NAMALWA (cell line): Measurements from ENCODE around the gene LAMA1.

Experiments used
- DNase-seq: peaks from one replicate; pipeline ENCODE4 v3.0.0-alpha.2; 2015; ENCODE audit warnings: low spot score

The LAMA1 gene

DNA sequence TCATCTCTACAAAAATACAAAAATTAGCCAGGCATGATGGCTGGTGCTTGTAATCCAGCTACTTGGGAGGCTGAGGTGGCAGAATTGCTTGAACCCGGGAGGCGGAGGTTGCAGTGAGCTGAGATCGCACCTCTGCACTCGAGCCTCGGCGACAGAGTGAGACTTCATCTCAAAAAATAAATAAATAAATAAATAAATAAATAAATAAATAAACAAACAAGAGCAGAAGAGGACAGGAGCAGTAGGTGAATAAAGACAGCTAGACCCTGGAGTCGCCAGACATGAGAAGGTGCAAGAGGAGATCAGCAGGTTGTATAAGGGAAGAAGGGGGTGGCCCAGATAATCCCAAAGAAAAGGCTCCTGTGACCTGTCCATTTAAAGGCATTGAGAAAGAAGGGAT lies 12.3 kb downstream of the LAMA1 start:
- DNase-seq = no peak

DNA sequence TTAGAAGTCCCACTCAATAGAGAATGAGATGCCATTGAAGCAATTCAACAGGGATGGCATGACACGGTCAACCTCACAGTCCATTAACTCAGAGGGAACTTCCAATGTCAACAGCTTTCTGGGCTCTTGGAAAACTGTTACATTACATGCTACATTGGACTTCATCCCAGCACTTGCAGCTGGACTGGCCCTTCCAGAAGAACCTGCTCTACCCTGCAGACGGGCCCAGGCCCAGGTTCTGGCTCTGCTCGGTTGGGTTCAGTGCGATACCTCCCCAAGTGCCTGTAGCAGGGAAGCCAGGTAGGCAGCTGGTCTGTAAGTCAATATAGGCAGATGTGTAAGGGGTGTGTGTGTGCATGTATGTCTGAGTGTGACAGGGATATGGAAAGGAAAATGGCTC lies 12.9 kb downstream of the LAMA1 start:
- no peak for DNase-seq

DNA sequence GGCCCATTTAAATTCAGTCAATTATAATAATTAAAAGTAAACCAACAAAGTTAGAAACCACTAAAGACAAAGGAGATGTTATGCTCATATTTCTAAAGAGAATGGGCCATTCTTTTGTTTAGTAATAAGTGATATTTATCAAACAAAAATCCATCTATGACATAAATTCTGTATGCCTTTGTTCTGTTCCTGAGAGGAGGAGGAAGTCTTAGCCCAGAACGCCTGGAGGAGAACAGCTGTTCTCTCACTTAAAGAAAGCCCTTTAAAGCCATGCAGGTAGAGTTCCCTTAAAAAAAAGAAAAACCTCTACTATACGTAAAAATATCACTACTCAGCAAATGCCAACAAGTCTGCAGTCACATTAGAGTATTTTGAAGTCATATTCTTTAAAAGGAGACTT lies 15.5 kb downstream of the LAMA1 start:
- no peak for DNase-seq

DNA sequence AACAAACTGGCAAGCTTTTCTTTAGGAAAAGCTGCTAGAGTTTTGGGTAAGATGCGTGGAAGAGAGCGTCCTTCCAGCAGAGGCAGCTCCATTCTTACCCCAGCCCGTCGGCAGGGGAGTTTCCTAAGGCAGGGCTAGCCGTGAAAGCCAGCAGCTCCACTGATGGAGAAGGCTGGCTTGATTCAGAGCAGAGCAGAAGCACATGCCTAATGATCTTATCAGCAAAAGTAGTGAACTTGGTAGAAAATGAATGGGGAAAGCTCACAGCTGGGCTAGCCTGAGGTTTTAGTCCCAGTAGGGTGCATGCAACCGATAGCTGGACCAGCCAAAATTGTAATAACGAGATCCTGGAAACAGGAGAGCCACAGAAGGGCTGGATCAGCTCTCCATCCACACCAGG lies 20.8 kb downstream of the LAMA1 start:
- no peak for DNase-seq

DNA sequence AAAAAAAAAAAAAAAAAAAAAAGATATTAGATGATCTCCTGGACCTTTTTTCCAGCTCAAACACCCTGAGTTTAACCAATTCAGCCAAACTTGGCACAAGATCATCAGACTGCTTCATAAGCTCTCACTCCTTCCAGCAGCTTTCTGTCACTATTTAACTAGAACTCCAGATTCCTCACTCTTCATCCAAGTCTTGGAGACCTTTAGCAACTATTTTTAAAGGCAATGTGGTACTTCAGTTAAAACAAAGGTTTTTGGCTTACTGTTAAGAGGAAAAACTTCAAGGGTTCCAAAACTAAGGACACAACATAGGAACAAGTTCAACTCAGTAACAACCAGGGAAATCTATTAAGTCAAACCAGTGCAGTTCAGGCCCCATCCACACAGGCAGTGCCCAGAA lies 23.2 kb downstream of the LAMA1 start:
- DNase-seq = no peak

DNA sequence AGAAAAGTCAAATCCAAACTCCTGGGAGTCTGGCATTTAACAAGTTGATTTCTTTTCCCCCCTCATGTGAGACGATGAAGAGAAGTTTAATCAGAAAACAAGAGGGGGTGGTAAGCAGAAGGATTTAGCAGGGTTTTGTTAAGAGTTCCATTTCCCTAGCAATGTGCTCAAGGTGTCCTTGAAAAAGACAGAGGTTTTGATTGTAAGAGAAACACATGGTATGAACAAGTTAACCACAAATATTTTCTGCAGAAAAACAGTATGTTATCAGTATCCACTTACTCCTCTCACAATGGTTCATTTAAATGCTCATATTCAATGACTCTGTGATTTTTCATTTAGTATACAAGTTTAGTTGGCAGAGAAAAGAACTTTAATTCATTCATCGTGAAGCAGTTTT lies 26.8 kb downstream of the LAMA1 start:
- DNase-seq = no peak

DNA sequence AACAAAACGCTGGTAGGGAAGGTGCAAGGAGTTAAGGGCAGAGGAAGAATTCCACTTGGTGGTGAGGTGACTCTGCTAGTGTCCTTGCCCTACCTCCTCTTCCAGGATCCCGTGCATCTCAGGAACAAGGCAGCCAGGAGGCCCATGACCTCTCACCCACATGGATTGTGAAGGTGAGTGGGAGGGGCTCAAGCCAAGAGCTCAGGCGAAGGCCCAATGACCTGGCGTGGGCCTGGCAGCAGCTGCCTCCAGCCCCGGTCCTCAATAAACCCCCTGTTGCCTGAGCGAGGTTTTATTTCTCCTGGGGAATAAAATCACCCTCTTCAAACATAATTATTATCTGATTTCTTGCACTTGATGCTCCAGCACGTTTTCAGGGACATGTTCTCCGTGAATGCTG lies 28.2 kb downstream of the LAMA1 start:
- DNase-seq = no peak

DNA sequence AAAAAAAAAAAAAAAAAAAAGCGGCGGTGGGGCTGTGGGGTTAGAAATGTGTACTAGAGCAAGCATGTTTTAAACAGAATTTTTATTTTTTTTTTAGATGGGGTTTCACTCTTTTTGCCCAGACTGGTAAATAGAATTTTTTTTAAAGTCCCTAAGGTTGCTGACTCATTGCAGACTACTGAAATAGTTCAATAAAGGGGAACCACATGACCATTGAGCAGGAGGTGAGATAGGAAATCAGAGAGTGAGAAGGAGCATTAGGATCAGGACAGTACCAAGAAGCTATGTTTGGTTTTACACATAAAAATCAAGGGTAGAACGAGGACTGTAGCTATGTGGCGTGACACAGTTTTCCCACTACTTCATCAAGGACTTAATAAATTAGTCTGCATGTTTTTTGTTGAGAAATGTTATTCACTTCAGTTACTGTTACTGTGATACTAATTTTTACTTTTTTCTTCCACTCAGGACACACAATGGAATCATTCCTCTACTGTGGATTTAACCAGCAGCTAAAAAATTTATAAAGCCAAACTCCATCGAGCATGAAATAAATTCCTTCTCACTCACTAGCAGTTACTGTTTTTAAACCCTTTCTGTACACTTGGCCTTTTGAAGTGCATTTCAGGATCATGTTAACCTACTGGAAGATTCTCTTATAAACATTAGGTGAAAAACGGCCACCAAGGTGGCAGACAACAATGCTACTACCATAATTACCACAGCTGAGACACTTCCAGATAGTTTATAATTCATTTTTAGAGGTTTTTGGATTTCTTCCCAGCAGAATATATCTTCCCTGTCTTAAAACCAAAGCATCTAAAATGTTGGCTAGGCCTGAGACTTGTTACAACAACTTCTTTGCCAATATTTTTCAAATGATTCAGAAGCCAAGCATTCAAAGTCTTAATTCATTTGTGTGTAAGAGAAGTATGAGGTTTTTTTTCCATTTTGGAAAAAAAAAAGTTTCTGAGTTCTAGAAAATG lies 33.2 kb downstream of the LAMA1 start:
- DNase-seq = no peak

DNA sequence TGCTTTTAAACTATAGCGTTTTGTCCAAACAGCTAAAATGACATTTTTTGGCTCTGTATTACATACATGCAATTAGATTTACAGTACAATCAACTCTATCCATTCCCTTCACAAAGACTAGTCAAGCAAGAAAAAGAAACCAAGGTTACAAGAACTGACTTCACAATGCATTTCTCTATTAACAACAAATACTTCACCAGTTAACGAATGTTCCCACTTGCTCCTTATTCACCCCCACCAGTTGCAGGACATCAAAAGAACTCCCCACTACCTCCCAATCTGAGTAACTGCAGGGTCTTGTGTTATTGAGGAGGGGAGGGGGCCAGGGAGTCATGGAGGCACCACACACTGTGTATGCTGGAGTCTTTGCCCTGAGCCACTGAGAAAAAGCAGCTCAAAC lies 34.9 kb downstream of the LAMA1 start:
- no peak for DNase-seq

DNA sequence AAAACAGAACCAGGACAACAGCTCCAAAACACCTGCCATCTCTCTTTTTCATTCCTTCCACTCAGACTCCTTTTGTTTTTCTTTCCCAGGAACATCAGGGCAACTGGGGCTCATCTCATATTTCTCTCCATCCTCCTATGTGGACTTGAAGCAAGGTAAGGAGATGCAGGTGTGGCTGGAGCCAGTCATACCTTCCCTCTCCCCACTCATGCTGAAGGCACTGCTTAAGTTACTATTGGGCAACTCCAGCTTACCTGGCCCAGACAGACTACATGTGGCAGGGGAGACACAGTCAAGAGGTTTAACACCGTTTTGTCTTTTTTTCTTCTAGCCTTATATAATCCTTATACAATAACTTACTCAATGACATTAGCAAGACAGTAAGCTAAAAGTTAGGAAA lies 38.4 kb downstream of the LAMA1 start:
- DNase-seq = no peak

DNA sequence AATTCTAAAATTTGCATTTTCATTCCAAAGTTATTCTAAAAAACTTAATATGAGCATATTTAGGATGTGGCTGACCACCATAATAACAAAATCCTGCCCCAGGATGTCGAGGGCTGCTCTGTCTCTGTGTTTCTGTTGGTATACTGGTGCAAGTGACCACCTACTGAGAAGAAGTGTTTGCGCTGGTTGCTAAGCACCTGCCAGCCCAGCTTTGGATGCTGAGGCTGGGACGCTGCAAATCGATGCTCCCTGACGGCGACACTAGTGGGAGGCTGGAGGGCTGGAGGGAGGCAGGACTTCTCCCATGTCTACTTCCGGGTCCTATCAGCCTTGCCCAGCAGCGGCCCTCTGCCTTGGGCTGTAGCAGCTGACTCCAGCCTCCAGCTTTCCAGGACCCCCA lies 45.0 kb downstream of the LAMA1 start:
- DNase-seq = no peak

DNA sequence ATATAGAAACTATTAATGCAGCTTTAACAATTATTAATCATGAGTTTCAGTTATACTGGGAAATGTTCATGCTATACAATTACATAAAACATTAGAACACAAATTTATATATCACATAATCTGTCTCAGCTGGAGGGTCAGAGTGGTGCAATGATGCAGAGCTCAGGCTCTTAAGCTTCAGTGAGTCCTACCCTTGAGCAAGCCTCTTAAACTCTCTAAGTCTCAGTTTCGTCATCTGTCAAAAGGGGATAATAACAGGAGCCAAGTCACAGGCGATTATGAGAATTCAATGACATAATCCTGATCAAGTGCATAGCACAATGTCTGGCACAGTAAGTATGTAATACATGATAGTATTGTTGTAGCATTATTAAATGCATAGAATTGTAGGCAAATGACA lies 46.0 kb downstream of the LAMA1 start:
- no peak for DNase-seq

DNA sequence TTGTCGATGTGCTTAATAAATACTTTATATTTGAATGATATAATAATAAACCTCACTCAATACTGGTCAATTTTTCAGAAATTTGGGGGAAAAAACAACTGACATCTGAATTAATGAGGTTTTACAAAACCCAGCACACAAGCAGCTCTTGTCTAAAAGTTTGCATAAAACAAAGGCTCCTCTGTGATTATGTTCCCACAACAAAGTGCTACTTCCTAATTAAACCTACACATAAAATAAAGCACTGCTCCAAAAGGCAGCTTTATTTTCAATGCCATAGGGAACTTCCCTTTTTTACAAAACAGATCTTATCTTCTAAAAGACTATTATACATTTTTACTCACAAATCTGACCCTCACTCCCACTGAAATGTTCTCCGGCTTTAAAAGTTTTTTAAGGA lies 47.1 kb downstream of the LAMA1 start:
- DNase-seq = no peak

DNA sequence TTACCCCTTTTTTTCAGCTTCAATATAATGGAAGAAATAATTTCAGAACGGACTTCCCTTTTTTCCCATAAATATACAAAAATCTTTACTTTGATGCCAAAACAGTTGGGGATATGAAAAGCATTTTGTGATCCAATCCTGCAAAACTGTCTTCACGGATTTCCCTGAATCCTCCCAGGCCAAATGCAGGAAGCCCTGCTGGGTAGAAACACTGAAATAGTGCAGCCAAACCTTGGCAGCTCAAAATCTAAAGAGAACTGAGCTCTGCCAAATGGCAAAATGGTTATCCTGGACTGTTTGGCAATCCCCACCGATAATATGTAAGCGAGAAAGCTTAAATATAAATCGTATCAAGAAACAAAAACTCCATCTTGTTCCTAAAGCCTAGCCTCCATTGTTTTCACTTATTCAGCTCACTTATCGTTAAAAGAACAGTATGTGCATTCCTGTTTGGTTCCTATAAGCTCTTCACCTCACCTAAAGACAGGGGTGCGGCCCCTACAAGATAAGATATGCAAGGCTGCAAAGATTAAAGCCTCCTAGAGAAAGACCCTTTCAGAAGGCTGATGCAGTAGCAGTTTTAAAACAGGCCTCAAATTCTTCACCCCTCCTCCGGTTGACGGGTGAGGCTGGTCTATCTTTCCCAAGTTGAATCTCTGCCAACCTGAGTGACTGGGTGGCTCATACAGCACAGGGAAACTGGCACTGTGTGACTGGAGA lies 48.6 kb downstream of the LAMA1 start:
- DNase-seq = no peak

DNA sequence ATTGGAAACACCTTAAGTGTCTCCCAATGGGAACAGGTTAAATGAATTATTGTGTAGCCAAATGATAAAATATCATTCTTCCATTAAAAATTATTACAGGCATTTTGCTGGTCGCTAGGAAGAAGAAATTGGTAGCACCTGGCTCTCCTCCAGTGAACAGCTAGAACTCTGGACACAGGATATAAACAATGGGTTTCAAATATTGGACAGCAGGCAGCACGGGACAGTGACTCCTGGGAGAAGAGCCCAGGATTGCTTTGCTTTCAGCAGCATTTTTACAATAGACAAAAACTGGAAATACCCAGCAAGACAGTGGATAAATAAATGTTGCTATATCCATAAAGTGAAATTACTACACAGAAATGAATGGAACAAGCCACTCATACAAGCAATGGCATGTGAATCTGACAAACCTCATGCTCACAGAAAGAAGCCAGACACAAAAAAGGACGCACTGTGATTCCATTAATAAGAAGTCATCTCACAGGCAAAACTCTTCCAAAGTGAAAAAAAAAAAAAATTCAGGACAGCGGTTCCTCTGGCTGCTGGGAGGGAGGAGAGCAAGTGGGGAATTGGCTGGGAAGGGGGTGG lies 50.5 kb downstream of the LAMA1 start:
- no peak for DNase-seq

DNA sequence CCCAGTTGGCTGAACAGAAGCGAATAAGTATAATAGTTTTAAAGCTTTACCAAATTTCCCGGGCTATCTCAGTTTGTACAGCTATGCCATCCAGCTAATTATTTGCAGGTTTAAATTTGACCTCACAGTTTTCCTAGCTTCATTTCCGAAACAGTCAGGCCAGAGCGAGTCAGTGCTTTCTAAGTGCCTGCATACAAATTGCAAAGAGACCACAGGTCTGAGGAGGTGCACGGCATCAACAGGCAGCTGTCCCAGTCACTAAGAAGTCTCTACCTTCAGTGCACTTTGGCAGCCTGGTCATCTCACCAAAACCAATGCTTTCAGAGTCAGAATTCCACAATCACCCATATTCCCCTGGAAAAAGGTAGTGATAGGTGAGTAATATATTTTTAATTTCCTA lies 51.9 kb downstream of the LAMA1 start:
- no peak for DNase-seq

DNA sequence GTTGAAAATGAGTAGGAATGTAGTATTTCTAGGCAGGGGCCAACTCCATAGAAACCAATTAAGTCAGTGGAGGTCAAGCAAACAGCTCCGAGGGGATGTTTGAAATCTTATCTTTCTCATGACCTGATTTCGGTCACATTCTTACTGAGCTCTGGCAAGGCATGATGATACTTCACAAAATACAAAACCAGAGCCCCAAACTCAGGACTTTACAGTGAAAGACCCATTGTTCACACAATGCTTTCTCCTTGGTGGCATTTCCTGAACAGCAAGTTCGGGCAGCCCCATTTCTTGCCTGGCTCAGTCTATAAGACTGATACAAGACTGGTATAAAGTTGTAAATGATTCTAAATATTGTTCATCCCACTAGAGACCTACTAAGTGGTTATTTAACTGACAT lies 53.3 kb downstream of the LAMA1 start:
- no peak for DNase-seq

DNA sequence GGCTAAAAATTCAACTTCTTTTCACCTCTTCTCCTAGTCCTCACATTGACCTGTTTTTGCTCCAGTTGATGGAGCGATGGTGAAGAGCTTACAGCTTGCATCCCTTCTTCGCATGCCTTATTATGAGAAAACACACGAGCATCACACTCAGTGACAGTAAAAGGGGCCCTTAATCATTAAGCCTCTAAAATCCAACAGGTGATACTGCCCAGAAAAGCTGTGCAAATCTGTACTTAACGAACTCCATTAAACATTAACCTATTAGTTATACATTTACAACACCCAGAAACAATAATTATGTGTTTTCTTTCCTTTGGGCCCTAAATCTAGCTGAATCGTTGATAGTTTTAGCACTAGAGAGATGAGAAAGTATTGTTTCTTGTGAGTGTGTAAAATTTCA lies 54.8 kb downstream of the LAMA1 start:
- no peak for DNase-seq

DNA sequence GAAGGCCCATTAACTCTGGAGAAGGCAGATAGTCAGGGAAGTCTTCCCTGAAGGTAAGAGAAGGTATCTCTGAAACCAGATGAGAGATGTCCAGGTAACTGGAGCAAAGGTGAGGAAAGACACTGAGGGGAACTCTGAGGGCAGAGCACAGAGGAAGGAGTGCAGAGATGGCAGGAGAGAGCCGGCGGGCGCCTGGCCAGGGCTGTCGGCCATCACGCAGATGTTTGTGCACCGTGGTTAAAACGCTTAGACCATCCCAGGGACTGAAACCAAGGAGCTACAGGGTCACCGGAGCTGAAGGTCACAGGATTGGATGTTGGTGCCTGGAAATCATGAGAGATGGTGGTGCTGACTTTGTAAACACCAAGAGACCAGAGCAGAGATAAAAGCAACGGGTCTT lies 55.4 kb downstream of the LAMA1 start:
- DNase-seq = no peak

DNA sequence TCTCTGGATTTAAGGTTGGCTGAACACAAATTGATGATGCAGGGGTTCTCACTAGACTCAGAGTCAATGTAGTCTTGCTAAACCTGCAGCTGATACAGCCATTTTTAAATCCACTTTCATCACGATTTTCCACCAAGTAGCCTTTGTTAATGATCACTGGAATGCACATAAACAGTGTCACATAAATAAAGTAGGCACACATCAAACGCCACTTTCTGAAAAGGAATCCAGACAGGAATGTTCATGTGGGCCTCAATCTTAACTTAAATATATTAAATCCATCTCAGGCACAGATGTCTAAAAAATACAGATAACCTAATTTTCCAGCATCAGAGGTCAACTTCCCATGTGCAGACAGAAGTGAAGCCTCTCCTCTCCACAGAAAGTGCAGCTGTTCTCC lies 58.3 kb downstream of the LAMA1 start:
- DNase-seq = no peak

DNA sequence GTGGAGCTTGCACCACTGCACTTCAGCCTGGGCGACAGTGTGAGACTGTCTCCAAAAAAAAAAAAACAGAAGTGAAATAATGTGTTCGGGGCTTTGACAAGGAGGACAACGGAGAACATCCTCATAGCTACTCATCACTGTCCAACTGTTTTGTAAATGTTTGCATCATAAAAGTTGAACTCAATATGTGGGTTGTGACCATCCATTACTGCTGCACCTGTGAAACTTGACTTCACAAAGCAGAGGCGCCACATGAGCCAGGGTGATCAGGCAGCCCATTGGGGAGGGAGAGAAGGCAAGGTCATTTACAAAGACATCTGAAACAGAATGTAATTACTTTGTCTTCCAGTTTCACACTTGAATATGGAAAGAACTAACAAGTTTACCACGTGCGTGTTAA lies 61.6 kb downstream of the LAMA1 start:
- no peak for DNase-seq

DNA sequence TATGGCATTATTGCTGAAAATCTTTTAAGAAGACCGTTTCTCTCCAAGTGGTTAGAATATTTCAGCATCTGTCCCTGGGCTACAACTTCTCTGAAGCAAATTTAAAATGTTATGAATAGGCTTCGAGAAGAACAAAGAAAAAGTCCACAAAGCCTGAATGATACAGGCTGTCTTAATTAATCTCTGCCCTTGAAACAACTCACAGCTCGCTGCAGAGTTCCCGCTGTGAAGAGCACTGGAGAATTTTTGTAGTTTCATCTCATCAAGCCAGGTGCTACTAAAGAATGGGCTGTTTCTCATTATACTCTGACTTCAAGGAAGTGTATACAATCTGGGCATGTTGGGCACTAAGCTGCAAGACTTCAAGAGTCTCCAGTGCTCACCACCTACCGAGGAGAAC lies 67.6 kb downstream of the LAMA1 start:
- no peak for DNase-seq

DNA sequence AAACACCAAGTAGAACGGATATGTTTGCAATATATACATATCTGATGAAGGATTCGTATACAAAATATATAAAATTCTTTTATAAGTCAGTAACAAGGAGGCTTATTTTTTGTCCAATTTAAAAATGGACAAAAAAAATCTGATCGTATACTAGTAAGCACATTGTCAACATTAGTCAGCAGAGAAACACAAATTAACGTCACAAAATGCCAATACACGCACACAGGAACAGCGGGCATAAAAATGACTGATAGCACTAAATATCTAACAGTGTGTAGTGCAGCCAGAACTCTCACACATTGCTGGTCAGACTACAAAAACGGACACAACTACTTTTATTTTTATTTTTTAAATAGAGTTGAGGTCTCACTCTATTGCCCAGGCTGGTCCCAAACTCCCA lies 69.5 kb downstream of the LAMA1 start:
- DNase-seq = no peak
